GM10248 (cell line): ENCODE data around the gene RIMS3.
"Not testable (repeated sequence)": the region's sequence is repeated elsewhere in the genome, so short reads cannot be mapped to it uniquely, and the experiment has no call there.

Source experiments
- CTCF ChIA-PET: fragments of 300-600 bp; sonication (Branson Sonifier 250); formaldehyde crosslinking; extraction: SDS; loops from one replicate; lab custom pipeline; 2021; ENCODE audit warnings: antibody characterized with exemption; lab: Yijun Ruan, JAX
- POLR2A ChIA-PET: fragments of 350-650 bp; sonication (Branson Sonifier 250); formaldehyde crosslinking; extraction: SDS; loops from one replicate; lab custom pipeline; 2020; ENCODE audit warnings: antibody characterized with exemption; lab: Yijun Ruan, JAX
- DNase-seq: peaks from one replicate; pipeline ENCODE4 v3.0.0; 2012; ENCODE audit errors: extremely low spot score
- TF ChIP-seq, protein P1 (sequence below): IDR thresholded peaks from 2 replicates; pipeline ENCODE4 v1.5.1; 2012; ENCODE audit warnings: mild to moderate bottlenecking, low read depth; ENCODE audit errors: extremely low read depth, missing control alignments, control extremely low read depth

The RIMS3 gene

DNA sequence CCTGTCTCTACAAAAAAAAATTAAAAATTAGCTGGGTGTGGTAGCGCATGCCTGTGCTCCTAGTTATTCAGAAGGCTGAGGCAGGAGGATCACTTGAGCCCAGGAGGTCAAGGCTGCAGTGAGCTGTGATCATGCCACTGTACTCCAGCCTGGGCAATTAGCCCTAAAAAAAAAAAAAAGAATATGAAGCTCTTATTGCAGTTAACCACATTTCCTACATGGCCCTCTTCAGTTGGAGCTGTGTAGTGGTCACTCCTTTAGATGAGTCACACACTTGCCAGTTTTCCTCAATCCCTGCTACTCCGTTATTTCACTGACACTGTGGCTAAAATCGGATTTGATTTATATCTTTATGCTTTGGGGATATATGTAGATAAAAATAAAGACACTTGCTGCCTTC is 37.8 kb upstream of the RIMS3 start:
- ChIA-PET CTCF (interaction anchor here (0.9 to 3.8 kb wide), 3 partner anchors 11 to 26 kb away, joined by 3 to 27 read pairs (median 3); partner anchors contain the start of gene NFYC), POLR2A (interaction anchor here (0.7 to 2.6 kb wide), 4 partner anchors 12 to 1512 kb away, joined by 3 to 17 read pairs (median 4); partner anchors contain the start of gene NFYC)
- TF ChIP-seq, protein P1, sequence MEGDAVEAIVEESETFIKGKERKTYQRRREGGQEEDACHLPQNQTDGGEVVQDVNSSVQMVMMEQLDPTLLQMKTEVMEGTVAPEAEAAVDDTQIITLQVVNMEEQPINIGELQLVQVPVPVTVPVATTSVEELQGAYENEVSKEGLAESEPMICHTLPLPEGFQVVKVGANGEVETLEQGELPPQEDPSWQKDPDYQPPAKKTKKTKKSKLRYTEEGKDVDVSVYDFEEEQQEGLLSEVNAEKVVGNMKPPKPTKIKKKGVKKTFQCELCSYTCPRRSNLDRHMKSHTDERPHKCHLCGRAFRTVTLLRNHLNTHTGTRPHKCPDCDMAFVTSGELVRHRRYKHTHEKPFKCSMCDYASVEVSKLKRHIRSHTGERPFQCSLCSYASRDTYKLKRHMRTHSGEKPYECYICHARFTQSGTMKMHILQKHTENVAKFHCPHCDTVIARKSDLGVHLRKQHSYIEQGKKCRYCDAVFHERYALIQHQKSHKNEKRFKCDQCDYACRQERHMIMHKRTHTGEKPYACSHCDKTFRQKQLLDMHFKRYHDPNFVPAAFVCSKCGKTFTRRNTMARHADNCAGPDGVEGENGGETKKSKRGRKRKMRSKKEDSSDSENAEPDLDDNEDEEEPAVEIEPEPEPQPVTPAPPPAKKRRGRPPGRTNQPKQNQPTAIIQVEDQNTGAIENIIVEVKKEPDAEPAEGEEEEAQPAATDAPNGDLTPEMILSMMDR: no peak
- no peak for DNase-seq

DNA sequence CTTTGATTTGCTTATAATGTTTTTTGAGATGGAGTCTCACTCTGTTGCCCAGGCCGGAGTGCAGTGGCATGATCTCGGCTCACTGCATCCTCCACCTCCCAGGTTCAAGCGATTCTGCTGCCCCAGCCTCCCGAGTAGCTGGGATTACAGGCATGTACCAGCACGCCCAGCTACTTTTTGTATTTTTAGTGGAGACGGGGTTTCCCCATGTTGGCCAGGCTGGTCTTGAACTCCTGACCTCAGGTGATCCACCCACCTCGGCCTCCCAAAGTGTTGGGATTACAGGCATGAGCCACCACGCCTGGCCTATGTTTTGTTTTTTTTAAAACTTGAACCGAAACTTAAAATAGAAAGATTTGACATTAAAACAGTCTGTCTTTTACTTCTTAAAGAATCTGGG is 37.3 kb upstream of the RIMS3 start:
- ChIA-PET CTCF (interaction anchor here (0.9 to 3.8 kb wide), 3 partner anchors 10 to 72 kb away, joined by 3 to 27 read pairs (median 6); partner anchors contain the start of gene NFYC), POLR2A (interaction anchor here (2.6 kb wide), 1 partner anchor 12 kb away, joined by 17 read pairs; the partner anchor contains the start of gene NFYC)
- DNase-seq: not testable (repeated sequence)

DNA sequence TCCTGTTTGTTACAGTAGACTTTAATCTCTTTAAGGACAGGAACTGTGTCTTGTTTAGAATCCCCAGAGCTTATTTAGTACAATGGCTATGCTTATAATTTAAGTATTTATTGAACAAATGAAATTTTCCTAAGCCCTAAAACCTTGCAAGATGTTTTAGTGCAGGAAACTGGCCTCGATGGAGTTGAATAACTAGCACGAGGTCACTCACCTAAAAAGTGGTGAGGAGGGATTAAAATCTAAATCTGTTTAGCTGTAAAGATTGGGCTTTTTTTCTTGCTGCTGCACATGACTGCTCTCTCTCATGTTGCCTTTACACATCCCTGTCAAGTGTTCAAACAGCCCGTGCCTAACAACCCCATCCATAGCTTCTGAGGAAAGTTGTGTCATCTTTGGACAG is 36.2 kb upstream of the RIMS3 start:
- CTCF ChIA-PET: interaction anchor here (1.1 to 3.8 kb wide), 7 partner anchors 9 to 143 kb away, joined by 3 to 27 read pairs (median 4); partner anchors contain the start of genes NFYC and RIMS3
- no peak for DNase-seq
- TF ChIP-seq, protein P1: no peak
- POLR2A ChIA-PET: interaction anchor here (2.6 kb wide), 1 partner anchor 11 kb away, joined by 17 read pairs; the partner anchor contains the start of gene NFYC

DNA sequence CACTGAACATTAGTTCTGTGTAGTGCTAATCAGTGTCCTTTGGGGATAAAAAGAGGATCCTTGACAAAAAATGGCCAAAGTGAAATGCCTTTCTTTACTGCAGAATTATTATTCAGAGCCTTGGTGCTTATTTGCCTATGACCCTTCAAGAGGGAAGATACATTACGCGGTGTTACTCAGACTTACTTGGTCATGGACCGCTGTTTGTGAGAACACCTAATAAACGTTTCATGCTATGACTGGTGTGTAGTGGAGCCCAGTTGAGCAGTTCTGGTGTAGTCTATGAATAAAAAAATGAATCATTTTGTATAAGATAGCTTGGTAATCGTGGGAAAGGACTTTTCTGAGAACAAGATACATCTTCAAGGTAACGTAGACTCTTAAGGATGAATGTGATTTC is 34.3 kb upstream of the RIMS3 start:
- POLR2A ChIA-PET: interaction anchor here (1.0 kb wide), 1 partner anchor 9 kb away, joined by 8 read pairs; the partner anchor contains the start of gene NFYC
- TF ChIP-seq, protein P1: no peak
- CTCF ChIA-PET: interaction anchor here (0.7 to 1.8 kb wide), 2 partner anchors 9 to 75 kb away, joined by 3 to 5 read pairs; partner anchors contain the start of gene NFYC
- peak; percentile 58 for DNase-seq

DNA sequence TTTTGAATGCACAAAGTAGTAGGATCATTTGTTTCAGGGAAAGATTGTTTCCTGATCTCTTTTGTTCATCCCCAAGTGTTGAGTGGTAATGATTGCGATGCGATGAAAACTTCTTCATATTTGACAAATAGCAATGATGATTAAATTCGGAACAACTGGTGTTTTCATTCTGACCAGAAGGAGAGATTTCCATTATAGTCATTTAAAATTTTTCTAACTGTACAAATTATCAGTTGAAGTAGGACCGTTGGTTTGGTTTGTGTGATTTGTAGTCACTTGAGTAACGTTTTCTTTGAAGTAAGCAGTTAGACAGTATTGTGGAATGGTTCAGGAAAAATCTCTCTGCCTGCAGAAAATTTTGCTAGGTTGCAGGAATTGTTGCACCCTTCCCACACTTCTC is 32.0 kb upstream of the RIMS3 start:
- ChIA-PET CTCF (interaction anchor here (1.2 to 1.5 kb wide), 2 partner anchors 14 to 77 kb away, joined by 3 to 5 read pairs; no protein-coding TSS in a partner anchor), POLR2A (no interaction called here)
- DNase-seq: no peak
- TF ChIP-seq, protein P1: no peak

DNA sequence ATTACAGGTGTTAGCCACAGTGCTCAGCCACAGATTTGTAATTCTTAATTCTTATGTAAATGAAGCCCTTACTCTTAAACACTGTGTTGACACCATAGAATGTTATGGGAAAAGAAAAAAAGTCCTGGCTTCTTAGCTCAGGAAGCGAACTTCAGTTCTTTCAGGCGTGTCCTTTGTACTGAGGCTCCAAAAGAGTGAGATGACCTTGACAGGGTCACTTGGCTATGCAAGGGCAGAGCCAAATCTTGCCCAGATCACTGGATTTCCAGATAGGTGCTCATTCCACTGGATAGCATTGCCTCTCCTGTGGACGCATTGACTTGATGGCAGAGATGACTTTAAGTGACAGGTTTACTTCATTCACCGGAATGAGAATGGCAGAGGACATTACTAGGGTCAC is 30.8 kb upstream of the RIMS3 start:
- ChIA-PET POLR2A (no interaction called here), CTCF (no interaction called here)
- TF ChIP-seq, protein P1: no peak
- no peak for DNase-seq

DNA sequence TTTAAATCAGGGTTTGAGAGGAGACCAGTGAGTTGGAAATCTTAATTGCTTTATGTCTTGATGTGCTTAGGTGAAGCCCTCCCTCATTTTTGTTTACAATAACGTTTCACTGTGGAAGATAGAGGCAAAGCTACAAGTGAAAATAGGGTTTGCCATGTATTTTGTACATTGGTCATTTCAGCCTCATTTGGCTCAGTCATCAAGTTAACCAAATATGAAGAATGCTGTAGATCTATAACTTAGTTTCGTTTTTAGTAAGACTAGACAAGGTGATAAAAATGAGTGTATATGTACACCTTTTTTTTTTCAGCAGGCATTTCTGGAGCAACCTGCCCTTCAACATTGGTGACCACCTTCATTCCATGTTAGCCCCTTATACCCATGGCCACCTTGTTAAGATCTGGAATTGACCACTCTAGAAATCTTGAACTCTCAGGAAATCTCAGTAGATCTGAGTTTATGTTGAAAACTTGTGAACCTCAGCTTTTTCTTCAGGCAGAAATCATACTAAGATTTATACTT is 28.9 kb upstream of the RIMS3 start:
- TF ChIP-seq, protein P1: no peak
- POLR2A ChIA-PET: no interaction called here
- no peak for DNase-seq
- CTCF ChIA-PET: interaction anchor here (1.0 to 4.5 kb wide), 3 partner anchors 8 to 36 kb away, joined by 3 to 27 read pairs (median 5); no protein-coding TSS in a partner anchor
